Measurements from ENCODE around the gene C2CD2. TPM values are rescaled to one million over a fixed set of nuclear protein-coding genes. Genes with fewer than 3 reads are reported as not detected.

Gene C2CD2
- total and polyA plus RNA-seq, 2 of the 4 experiments (the other 2 are of a cell fraction) = 15.6 to 25.3 TPM

DNA sequence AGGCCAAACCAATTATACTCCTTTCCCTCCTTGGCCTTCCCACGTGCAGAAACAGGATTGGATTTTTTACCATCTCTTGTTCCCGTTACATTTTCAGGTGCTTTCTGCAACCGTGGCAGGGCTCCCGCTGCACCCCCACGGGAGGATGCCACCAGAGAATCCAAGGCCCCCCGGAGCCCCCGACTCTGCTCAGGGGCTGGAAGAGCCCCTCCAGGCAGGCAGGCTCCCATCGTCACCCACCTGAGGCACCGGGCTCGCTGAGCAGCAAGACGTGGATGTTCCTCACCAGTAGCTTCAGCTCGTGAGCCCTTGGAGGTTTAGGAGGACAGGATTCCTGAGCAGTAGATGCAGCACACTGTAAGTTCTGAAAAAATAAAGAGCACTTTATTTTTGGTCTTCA lies 39.5 kb downstream of the C2CD2 start:
- Histone ChIP-seq H3K4me1 (ENCODE audit: control insufficient read depth, insufficient read depth, low read length) (no peaks in the 10 kb centered on the region), H2BK5ac (ENCODE audit: low read depth, low read length, poor library complexity, severe bottlenecking) (no peak overlapping the region)

More for the DNA sequence above, 39.5 kb downstream of the C2CD2 start:
- H3K4me2 ChIP-seq (ENCODE audit: low read depth, low read length) = no peak overlapping the region
- CTCF ChIA-PET = no interaction called here
- H3K27me3 ChIP-seq (ENCODE audit: control insufficient read depth, insufficient read depth, low read length) = no peaks in the 10 kb centered on the region
- H2AK9ac ChIP-seq (replicated peaks; ENCODE audit: low read depth, low read length, poor library complexity) = no peak overlapping the region
- H3K4me3 ChIP-seq (ENCODE audit: insufficient read depth, low read depth, low read length) = no peak overlapping the region
- H2AFZ ChIP-seq (replicated peaks; ENCODE audit: low read length, poor library complexity) = no peak overlapping the region
- H2BK120ac ChIP-seq (ENCODE audit: low read depth, low read length) = no peak overlapping the region
- H3K27ac ChIP-seq (ENCODE audit: insufficient read depth, low read length) = no peak overlapping the region
- intact Hi-C loops (cut with micrococcal nuclease) (no loop called here), in situ Hi-C loops (cut with MboI; ENCODE audit: low sequenced_read_pairs) (no loop called here), dilution Hi-C loops (cut with HindIII; ENCODE audit: low sequenced_read_pairs, unreplicated experiment) (no loop called here)
- no peak overlapping the region for H4K91ac ChIP-seq (ENCODE audit: insufficient read depth, low read depth, low read length)
- POLR2A ChIA-PET (ENCODE audit: unreplicated experiment) = interaction anchor here (0.9 kb wide), 1 partner anchor 38 kb away, joined by 3 read pairs; no protein-coding TSS in a partner anchor
- no peaks in the 10 kb centered on the region for H3K9me3 ChIP-seq (ENCODE audit: control insufficient read depth, insufficient read depth, low read length)
- H3K9ac ChIP-seq (ENCODE audit: low read depth, low read length) = no peak overlapping the region
- BruUV-seq (replicated peaks) = no TSS peak
- H3K4ac ChIP-seq (ENCODE audit: low read depth, low read length) = no peak overlapping the region
- peaks cover 10% of the 10 kb centered on the region for H3K9me1 ChIP-seq (ENCODE audit: insufficient read depth, low read length)
- WGBS, 2 experiments (ENCODE audit: extremely low coverage in 2 of 2, insufficient read length in 1 of 2) = 95% methylated on average over 9 of the region's 12 CpGs; no CpG with 5 or more reads in 1 of the 2 experiments
- H3K56ac ChIP-seq (ENCODE audit: extremely low read depth, insufficient read depth, low read length) = no peak overlapping the region
- DNase-seq (no peak), ATAC-seq (ENCODE audit: low read depth) (no peak)
- TF ChIP-seq MXI1 (IDR thresholded peaks at IDR 0.05; ENCODE audit: borderline replicate concordance, low read depth, low read length) (no peak), RAD21 (IDR thresholded peaks at IDR 0.05; ENCODE audit: low read length) (no peak), MAFK (IDR thresholded peaks at IDR 0.05; ENCODE audit: low read depth, low read length) (no peak), RFX5 (IDR thresholded peaks at IDR 0.05; ENCODE audit: low read depth, low read length) (no peak), CEBPB (IDR thresholded peaks at IDR 0.05; ENCODE audit: low read depth, low read length) (no peak), SMC3 (IDR thresholded peaks at IDR 0.05; ENCODE audit: low read depth, low read length) (no peak), CHD1 (IDR thresholded peaks at IDR 0.05; ENCODE audit: low read depth, low read length) (no peak), NFE2L2 (IDR thresholded peaks at IDR 0.05; ENCODE audit: low read depth, low read length) (no peak), MAZ (IDR thresholded peaks at IDR 0.05; ENCODE audit: borderline replicate concordance, low read depth, low read length) (no peak), POLR2A (IDR thresholded peaks at IDR 0.05; ENCODE audit: low read depth, low read length) (no peak), FOS (IDR thresholded peaks at IDR 0.05; ENCODE audit: low read depth, low read length) (no peak), RCOR1 (IDR thresholded peaks at IDR 0.05; ENCODE audit: insufficient replicate concordance, low read length) (no peak), BHLHE40 (IDR thresholded peaks at IDR 0.05; ENCODE audit: low read depth, low read length) (no peak)
- TF ChIP-seq, protein P1, sequence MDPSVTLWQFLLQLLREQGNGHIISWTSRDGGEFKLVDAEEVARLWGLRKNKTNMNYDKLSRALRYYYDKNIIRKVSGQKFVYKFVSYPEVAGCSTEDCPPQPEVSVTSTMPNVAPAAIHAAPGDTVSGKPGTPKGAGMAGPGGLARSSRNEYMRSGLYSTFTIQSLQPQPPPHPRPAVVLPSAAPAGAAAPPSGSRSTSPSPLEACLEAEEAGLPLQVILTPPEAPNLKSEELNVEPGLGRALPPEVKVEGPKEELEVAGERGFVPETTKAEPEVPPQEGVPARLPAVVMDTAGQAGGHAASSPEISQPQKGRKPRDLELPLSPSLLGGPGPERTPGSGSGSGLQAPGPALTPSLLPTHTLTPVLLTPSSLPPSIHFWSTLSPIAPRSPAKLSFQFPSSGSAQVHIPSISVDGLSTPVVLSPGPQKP (IDR thresholded peaks at IDR 0.05; ENCODE audit: borderline replicate concordance, low read depth, low read length) = no peak
- TF ChIP-seq, protein P2, sequence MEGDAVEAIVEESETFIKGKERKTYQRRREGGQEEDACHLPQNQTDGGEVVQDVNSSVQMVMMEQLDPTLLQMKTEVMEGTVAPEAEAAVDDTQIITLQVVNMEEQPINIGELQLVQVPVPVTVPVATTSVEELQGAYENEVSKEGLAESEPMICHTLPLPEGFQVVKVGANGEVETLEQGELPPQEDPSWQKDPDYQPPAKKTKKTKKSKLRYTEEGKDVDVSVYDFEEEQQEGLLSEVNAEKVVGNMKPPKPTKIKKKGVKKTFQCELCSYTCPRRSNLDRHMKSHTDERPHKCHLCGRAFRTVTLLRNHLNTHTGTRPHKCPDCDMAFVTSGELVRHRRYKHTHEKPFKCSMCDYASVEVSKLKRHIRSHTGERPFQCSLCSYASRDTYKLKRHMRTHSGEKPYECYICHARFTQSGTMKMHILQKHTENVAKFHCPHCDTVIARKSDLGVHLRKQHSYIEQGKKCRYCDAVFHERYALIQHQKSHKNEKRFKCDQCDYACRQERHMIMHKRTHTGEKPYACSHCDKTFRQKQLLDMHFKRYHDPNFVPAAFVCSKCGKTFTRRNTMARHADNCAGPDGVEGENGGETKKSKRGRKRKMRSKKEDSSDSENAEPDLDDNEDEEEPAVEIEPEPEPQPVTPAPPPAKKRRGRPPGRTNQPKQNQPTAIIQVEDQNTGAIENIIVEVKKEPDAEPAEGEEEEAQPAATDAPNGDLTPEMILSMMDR (conservative IDR thresholded peaks at IDR 0.05; ENCODE audit: low read depth, low read length) = no peak
- TF ChIP-seq, protein P3, sequence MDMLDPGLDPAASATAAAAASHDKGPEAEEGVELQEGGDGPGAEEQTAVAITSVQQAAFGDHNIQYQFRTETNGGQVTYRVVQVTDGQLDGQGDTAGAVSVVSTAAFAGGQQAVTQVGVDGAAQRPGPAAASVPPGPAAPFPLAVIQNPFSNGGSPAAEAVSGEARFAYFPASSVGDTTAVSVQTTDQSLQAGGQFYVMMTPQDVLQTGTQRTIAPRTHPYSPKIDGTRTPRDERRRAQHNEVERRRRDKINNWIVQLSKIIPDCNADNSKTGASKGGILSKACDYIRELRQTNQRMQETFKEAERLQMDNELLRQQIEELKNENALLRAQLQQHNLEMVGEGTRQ (IDR thresholded peaks at IDR 0.05; ENCODE audit: low read depth, low read length) = no peak
- H4K20me1 ChIP-seq (ENCODE audit: insufficient read depth, low read length) = no peaks in the 10 kb centered on the region
- no peak overlapping the region for H2AK5ac ChIP-seq (ENCODE audit: low read depth, low read length)
- no peak overlapping the region for H2BK20ac ChIP-seq (ENCODE audit: low read depth, low read length)
- no peak overlapping the region for H4K5ac ChIP-seq (ENCODE audit: low read depth, low read length)
- H2BK15ac ChIP-seq (ENCODE audit: low read depth, low read length) = no peak overlapping the region
- H3K23ac ChIP-seq (ENCODE audit: low read depth, low read length) = no peak overlapping the region
- H3K79me1 ChIP-seq (ENCODE audit: low read depth in 1 of 2, low read length in 2 of 2) = peaks cover 0 to 9% of the 10 kb centered on the region in 2 experiments; a peak in 2 of 4 replicates
- no peak overlapping the region for H3K14ac ChIP-seq (replicated peaks; ENCODE audit: low read depth, low read length)
- H4K8ac ChIP-seq (ENCODE audit: low read depth in 2 of 2, low read length in 2 of 2) = no peak overlapping the region
- H3K36me3 ChIP-seq (ENCODE audit: control insufficient read depth, insufficient read depth, low read length) = peaks cover 56% of the 10 kb centered on the region
- H3K18ac ChIP-seq (ENCODE audit: low read depth, low read length) = no peak overlapping the region
